ENCODE data around the gene MASP1.

DNA sequence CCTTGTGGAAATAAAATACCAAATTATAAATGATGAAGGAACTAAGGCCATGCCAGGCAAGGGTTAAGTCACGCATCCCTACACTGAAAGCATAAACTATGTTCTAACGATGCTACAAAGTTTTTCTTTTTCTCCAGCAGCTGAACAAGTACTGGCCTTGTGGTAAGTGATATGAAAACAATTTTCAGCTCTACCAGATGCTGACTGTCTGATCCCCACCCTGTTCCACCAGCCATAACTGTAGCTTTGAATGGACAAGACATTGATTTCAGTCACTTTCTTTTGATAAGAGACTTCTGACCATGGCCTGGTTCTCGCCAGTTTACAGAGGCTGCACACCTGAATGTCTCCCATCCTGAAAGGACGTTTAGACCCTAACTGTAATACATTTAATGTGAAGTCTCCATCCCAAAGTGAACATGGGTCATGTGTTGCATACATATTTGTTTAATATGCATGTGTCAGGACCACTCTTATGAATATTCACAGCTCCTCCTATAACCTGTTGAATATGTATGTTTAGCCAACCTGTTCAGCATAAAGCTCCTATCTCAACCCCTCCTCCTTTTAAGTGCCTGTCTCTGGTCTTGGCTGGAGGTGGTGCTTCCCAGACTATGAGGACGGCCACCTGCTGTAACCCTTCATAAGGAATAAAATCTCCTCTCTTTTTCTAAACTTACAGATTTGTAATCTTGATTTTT is 33.4 kb downstream of the MASP1 start:
- TF ChIP-seq, protein P1, sequence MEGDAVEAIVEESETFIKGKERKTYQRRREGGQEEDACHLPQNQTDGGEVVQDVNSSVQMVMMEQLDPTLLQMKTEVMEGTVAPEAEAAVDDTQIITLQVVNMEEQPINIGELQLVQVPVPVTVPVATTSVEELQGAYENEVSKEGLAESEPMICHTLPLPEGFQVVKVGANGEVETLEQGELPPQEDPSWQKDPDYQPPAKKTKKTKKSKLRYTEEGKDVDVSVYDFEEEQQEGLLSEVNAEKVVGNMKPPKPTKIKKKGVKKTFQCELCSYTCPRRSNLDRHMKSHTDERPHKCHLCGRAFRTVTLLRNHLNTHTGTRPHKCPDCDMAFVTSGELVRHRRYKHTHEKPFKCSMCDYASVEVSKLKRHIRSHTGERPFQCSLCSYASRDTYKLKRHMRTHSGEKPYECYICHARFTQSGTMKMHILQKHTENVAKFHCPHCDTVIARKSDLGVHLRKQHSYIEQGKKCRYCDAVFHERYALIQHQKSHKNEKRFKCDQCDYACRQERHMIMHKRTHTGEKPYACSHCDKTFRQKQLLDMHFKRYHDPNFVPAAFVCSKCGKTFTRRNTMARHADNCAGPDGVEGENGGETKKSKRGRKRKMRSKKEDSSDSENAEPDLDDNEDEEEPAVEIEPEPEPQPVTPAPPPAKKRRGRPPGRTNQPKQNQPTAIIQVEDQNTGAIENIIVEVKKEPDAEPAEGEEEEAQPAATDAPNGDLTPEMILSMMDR (IDR thresholded peaks at IDR 0.05 in 2 of 3, conservative IDR thresholded peaks at IDR 0.05 in 1 of 3; ENCODE audit: borderline replicate concordance in 1 of 3, insufficient read depth in 1 of 3, low read depth in 2 of 3, low read length in 2 of 3): no peak
- TF ChIP-seq POLR2AphosphoS5 (IDR thresholded peaks at IDR 0.05; ENCODE audit: low read depth, low read length) (no peak), TCF7L2 (IDR thresholded peaks at IDR 0.05; ENCODE audit: borderline replicate concordance, extremely low read depth, insufficient read depth, insufficient read length) (no peak), POLR2A (IDR thresholded peaks at IDR 0.05; ENCODE audit: borderline replicate concordance, extremely low read depth, insufficient read depth, insufficient read length) (no peak)
